Endodermal cell (in vitro differentiated cells): ENCODE results near the gene ZNF469. TPM values are rescaled to one million over a fixed set of nuclear protein-coding genes. Genes with fewer than 3 reads are reported as not detected.

Experiments
- DNase-seq: peaks from one replicate; pipeline ENCODE4 v3.0.0-alpha.2; 2017
- H3K27ac ChIP-seq: 2 replicates; pipeline ENCODE4 v1.5.1; 2013; ENCODE audit warnings: mild to moderate bottlenecking, low read depth, low read length, moderate library complexity
- H3K27me3 ChIP-seq: 2 replicates; pipeline ENCODE4 v1.6.1; 2013; ENCODE audit warnings: mild to moderate bottlenecking, low read length, moderate library complexity; ENCODE audit not compliant: insufficient read depth, control insufficient read depth, poor library complexity, severe bottlenecking
- H3K36me3 ChIP-seq: 2 replicates; pipeline ENCODE4 v1.7.0; 2013; ENCODE audit warnings: mild to moderate bottlenecking, low read length, moderate library complexity; ENCODE audit not compliant: control insufficient read depth, insufficient read depth
- H3K4me1 ChIP-seq: one replicate; pipeline ENCODE4 v1.7.0; 2013; ENCODE audit warnings: low read length; ENCODE audit not compliant: control insufficient read depth, insufficient read depth
- H3K4me3 ChIP-seq: 2 replicates; pipeline ENCODE4 v1.5.1; 2013; ENCODE audit warnings: mild to moderate bottlenecking, low read length, moderate library complexity
- H3K9ac ChIP-seq: 2 replicates; pipeline ENCODE4 v1.6.1; 2013; ENCODE audit warnings: mild to moderate bottlenecking, low read length, moderate library complexity; ENCODE audit not compliant: poor library complexity, severe bottlenecking; ENCODE audit errors: extremely low read depth
- H3K9me3 ChIP-seq: 2 replicates; pipeline ENCODE4 v1.6.1; 2013; ENCODE audit warnings: mild to moderate bottlenecking, low read length, moderate library complexity; ENCODE audit not compliant: control insufficient read depth
- H3K27ac Mint-ChIP-seq: 2 replicates; pipeline ENCODE4 v1.8.0; 2020; ENCODE audit warnings: mixed read lengths
- H3K27me3 Mint-ChIP-seq: 2 replicates; pipeline ENCODE4 v1.8.0; 2021; ENCODE audit warnings: mild to moderate bottlenecking, mixed read lengths; ENCODE audit not compliant: insufficient read depth
- H3K36me3 Mint-ChIP-seq: 2 replicates; pipeline ENCODE4 v1.8.0; 2020; ENCODE audit warnings: low read depth, mixed read lengths
- H3K4me1 Mint-ChIP-seq: 2 replicates; pipeline ENCODE4 v1.8.0; 2020; ENCODE audit warnings: mixed read lengths
- H3K4me3 Mint-ChIP-seq: 2 replicates; pipeline ENCODE4 v1.8.0; 2020; ENCODE audit warnings: mild to moderate bottlenecking, moderate library complexity, mixed read lengths
- H3K9me3 Mint-ChIP-seq: 2 replicates; pipeline ENCODE4 v1.8.0; 2020; ENCODE audit warnings: mild to moderate bottlenecking, mixed read lengths
- WGBS, 2 experiments: methylation state at CpG; one replicate each; pipeline versions ENCODE4 v1.1.5 to v1.1.7; 2013; ENCODE audit warnings: missing lambda C conversion rate in 2 of 2, mixed read lengths in 1 of 2; ENCODE audit not compliant: insufficient coverage in 1 of 2, insufficient read length in 1 of 2; 5-methylcytosine and 5-hydroxymethylcytosine counted together
- total RNA-seq, 2 donors: library from RNA; stranded (reverse); fragmentation: NEBNext Ultra II Directional in 1 of 2; extraction: Animal tissue kit (Norgen Biotek cat#: 25700) in 1 of 2; gene quantifications; 2 replicates in 1 of 2; 3 replicates in 1 of 2; pipeline ENCODE4 v1.2.1, GENCODE V29; 2021
- TF ChIP-seq, protein P1 (sequence below): fragments of 200-600 bp; sonication (generic); conservative IDR thresholded peaks from 2 replicates; pipeline ENCODE4 v1.5.0; 2021; ENCODE audit warnings: antibody characterized with exemption, mild to moderate bottlenecking

ZNF469 gene
- total RNA-seq, 2 donors from 2014 or later = 0.68 to 4.7 TPM

DNA sequence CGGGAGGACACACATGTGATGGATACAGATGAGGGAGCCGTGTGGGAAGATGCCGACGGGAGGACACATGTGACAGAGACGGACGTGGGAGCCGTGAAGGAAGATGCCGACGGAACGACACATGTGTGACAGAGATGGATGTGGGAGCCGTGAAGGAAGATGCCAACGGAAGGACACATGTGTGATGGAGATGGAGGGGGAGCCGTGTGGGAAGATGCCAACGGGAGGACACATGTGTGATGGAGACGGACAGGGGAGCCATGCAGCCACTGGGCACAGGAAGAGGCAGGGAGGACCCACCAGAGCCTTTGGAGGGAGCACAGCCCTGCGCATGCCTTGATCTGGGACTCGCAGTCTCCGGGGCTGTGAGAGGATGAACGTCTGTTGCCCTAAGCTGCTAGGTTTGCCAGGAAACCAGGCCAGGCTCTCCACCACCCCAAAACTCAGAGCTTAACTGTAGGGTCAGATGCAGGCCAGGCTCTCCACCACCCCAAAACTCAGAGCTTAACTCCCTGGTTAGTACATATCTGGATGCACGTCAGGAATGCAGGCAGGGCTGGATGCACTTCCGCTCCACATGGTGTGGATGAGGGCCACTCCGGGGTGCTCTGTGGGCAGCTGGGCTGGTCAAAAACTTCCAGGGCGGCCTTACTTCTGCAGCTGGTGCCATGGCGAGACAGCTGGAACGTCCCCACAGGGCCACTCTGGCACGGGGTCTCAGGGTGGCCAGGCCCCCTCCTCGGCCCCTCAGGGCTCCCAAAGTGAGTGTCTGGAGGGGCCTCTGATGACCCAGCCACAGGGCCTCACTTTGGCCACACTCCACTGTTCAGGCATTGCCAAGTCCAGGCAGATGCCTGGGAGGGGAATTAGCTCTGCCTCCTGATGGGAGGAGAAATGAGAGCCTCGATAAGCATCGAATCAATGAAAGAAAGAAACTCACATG is 47.7 kb upstream of the ZNF469 start:
- H3K27ac Mint-ChIP-seq = no peak overlapping the region
- no peaks in the 10 kb centered on the region for H3K36me3 Mint-ChIP-seq
- H3K9me3 Mint-ChIP-seq = peaks cover 17% of the 10 kb centered on the region
- Histone ChIP-seq H3K27ac (no peak overlapping the region), H3K9ac (no peak overlapping the region), H3K9me3 (no peaks in the 10 kb centered on the region), H3K27me3 (no peaks in the 10 kb centered on the region), H3K36me3 (no peaks in the 10 kb centered on the region), H3K4me3 (no peak overlapping the region), H3K4me1 (no peaks in the 10 kb centered on the region)
- no peaks in the 10 kb centered on the region for H3K27me3 Mint-ChIP-seq
- no peaks in the 10 kb centered on the region for H3K4me1 Mint-ChIP-seq
- DNase-seq = no peak
- H3K4me3 Mint-ChIP-seq = no peak overlapping the region
- WGBS, 2 experiments = 90 to 93% methylated on average over 24 to 29 of the region's 29 CpGs
- TF ChIP-seq, protein P1, sequence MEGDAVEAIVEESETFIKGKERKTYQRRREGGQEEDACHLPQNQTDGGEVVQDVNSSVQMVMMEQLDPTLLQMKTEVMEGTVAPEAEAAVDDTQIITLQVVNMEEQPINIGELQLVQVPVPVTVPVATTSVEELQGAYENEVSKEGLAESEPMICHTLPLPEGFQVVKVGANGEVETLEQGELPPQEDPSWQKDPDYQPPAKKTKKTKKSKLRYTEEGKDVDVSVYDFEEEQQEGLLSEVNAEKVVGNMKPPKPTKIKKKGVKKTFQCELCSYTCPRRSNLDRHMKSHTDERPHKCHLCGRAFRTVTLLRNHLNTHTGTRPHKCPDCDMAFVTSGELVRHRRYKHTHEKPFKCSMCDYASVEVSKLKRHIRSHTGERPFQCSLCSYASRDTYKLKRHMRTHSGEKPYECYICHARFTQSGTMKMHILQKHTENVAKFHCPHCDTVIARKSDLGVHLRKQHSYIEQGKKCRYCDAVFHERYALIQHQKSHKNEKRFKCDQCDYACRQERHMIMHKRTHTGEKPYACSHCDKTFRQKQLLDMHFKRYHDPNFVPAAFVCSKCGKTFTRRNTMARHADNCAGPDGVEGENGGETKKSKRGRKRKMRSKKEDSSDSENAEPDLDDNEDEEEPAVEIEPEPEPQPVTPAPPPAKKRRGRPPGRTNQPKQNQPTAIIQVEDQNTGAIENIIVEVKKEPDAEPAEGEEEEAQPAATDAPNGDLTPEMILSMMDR = no peak

DNA sequence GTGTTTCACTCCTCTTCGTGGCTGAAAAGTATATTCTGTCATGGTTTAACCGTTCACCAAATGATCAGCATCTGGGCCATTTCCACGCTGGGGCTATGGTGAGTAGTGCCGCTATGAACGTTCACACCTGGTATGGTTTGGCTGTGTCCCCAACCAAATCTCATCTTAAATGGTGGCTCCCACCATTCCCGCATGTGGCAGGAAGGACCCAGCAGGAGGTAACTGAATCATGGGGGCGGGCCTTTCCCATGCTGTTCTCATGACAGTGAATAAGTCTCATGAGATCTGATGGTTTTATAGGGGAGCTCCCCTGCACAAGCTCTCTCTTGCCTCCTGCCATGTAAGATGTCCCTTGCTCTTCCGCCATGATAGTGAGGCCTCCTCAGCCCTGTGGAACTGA is 45.7 kb upstream of the ZNF469 start:
- 93 to 95% methylated on average over 6 to 8 of the region's 8 CpGs for WGBS, 2 experiments
- DNase-seq = no peak
- no peak overlapping the region for H3K9ac ChIP-seq
- no peaks in the 10 kb centered on the region for H3K27me3 Mint-ChIP-seq
- H3K36me3 Mint-ChIP-seq = no peaks in the 10 kb centered on the region
- no peak overlapping the region for H3K4me3 ChIP-seq
- H3K27me3 ChIP-seq = no peaks in the 10 kb centered on the region
- H3K4me1 Mint-ChIP-seq = no peaks in the 10 kb centered on the region
- no peaks in the 10 kb centered on the region for H3K36me3 ChIP-seq
- no peaks in the 10 kb centered on the region for H3K4me1 ChIP-seq
- TF ChIP-seq, protein P1 = no peak
- H3K27ac Mint-ChIP-seq = no peak overlapping the region
- H3K27ac ChIP-seq = no peak overlapping the region
- no peak overlapping the region for H3K4me3 Mint-ChIP-seq
- H3K9me3 ChIP-seq = no peaks in the 10 kb centered on the region
- peaks cover 17% of the 10 kb centered on the region for H3K9me3 Mint-ChIP-seq

DNA sequence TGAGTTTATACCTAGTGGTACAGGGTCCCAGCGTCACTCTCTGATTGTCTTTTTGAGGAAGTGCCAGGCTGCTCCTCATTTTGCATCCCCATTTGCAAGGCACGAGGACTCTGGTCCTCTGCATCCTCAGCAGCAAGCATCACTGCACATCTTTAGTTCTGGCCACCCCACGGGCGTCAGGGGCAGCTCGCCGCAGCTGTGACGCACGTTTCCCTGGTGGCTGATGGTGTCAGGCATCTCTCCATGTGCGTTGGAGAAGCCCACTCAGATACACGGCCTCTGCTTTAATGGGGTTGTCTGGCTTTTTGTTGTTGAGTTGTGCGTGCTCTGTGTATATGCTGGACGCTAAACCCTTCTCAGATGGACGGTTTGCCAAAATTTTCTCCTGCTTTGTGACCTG is 45.2 kb upstream of the ZNF469 start:
- Histone ChIP-seq H3K4me3 (no peak overlapping the region), H3K36me3 (no peaks in the 10 kb centered on the region), H3K9ac (no peak overlapping the region), H3K27me3 (no peaks in the 10 kb centered on the region), H3K4me1 (no peaks in the 10 kb centered on the region), H3K27ac (no peak overlapping the region), H3K9me3 (no peaks in the 10 kb centered on the region)
- Mint-ChIP-seq H3K36me3 (no peaks in the 10 kb centered on the region), H3K27ac (no peak overlapping the region), H3K9me3 (peaks cover 17% of the 10 kb centered on the region), H3K27me3 (no peaks in the 10 kb centered on the region), H3K4me3 (no peak overlapping the region), H3K4me1 (no peaks in the 10 kb centered on the region)
- WGBS, 2 experiments = 91 to 94% methylated on average over 8 to 13 of the region's 13 CpGs
- DNase-seq = no peak
- TF ChIP-seq, protein P1 = no peak
